HepG2 (cell line): ENCODE measurements around the gene CDH23. TPM values are rescaled to one million over a fixed set of nuclear protein-coding genes. Genes with fewer than 3 reads are reported as not detected.

Source experiments
- BATF2 ChIP-seq: sonication (generic); formaldehyde crosslinking; IDR thresholded peaks from 2 replicates; pipeline ENCODE4 v1.8.0; 2022; ENCODE audit warnings: mild to moderate bottlenecking, missing genetic modification reagents, moderate library complexity
- CENPX ChIP-seq: sonication (generic); formaldehyde crosslinking; IDR thresholded peaks from 2 replicates; pipeline ENCODE4 v1.9.0; 2021; ENCODE audit warnings: mild to moderate bottlenecking, missing genetic modification reagents, moderate library complexity
- FOXA3 ChIP-seq: IDR thresholded peaks from 2 replicates; pipeline ENCODE4 v1.6.1; 2016; ENCODE audit warnings: missing genetic modification reagents, missing compliant biosample characterization
- GMEB2 ChIP-seq: IDR thresholded peaks from 2 replicates; pipeline ENCODE4 v1.6.1; 2016; ENCODE audit warnings: missing biosample characterization, missing genetic modification reagents, low read depth
- HDAC1 ChIP-seq: sonication (generic); formaldehyde crosslinking; IDR thresholded peaks from 2 replicates; pipeline ENCODE4 v1.5.1; 2020; ENCODE audit warnings: mild to moderate bottlenecking, missing genetic modification reagents
- HES4 ChIP-seq: sonication (generic); formaldehyde crosslinking; IDR thresholded peaks from 2 replicates; pipeline ENCODE4 v1.9.0; 2021; ENCODE audit warnings: mild to moderate bottlenecking, missing genetic modification reagents, borderline replicate concordance
- KDM4B ChIP-seq: sonication (generic); formaldehyde crosslinking; IDR thresholded peaks from 2 replicates; pipeline ENCODE4 v1.4.0; 2020; ENCODE audit warnings: missing genetic modification reagents
- MAFK ChIP-seq, 2 experiments: IDR thresholded peaks in 1 of 2; conservative IDR thresholded peaks in 1 of 2; 2 replicates each; pipeline ENCODE4 v1.6.1; 2011; ENCODE audit warnings: improper control_type of control experiment in 2 of 2, low read length in 2 of 2
- NFRKB ChIP-seq: fragments of 450-650 bp; IDR thresholded peaks from 2 replicates; pipeline ENCODE4 v1.6.1; 2017
- RAD21 ChIP-seq: fragments of 450-650 bp; formaldehyde crosslinking; IDR thresholded peaks from 2 replicates; pipeline ENCODE4 v1.5.0; 2020; ENCODE audit warnings: mild to moderate bottlenecking
- RAD51 ChIP-seq: fragments of 450-650 bp; IDR thresholded peaks from 2 replicates; pipeline ENCODE4 v1.6.1; 2016; ENCODE audit warnings: borderline replicate concordance
- ZNF136 ChIP-seq: sonication (generic); formaldehyde crosslinking; IDR thresholded peaks from 2 replicates; pipeline ENCODE4 v1.8.1; 2022; ENCODE audit warnings: low read depth, mild to moderate bottlenecking, moderate library complexity, missing genetic modification reagents
- ZNF138 ChIP-seq: sonication (generic); formaldehyde crosslinking; IDR thresholded peaks from 2 replicates; pipeline ENCODE4 v1.5.0; 2020; ENCODE audit warnings: mild to moderate bottlenecking, low read depth, missing genetic modification reagents
- ZNF362 ChIP-seq: sonication (generic); formaldehyde crosslinking; IDR thresholded peaks from 2 replicates; pipeline ENCODE4 v1.4.0; 2020; ENCODE audit warnings: missing genetic modification reagents, mild to moderate bottlenecking, borderline replicate concordance
- ZNF460 ChIP-seq: sonication (generic); formaldehyde crosslinking; IDR thresholded peaks from 2 replicates; pipeline ENCODE4 v1.5.1; 2020; ENCODE audit warnings: missing genetic modification reagents, mild to moderate bottlenecking, borderline replicate concordance
- ZNF691 ChIP-seq: sonication (generic); formaldehyde crosslinking; IDR thresholded peaks from 2 replicates; pipeline ENCODE4 v1.4.0; 2020; ENCODE audit warnings: missing genetic modification reagents, low read depth, mild to moderate bottlenecking, borderline replicate concordance
- ZNF713 ChIP-seq: sonication (generic); formaldehyde crosslinking; IDR thresholded peaks from 2 replicates; pipeline ENCODE4 v1.4.0; 2020; ENCODE audit warnings: mild to moderate bottlenecking, missing genetic modification reagents
- ZNF768 ChIP-seq: sonication (generic); formaldehyde crosslinking; IDR thresholded peaks from 2 replicates; pipeline ENCODE4 v1.4.0; 2020; ENCODE audit warnings: missing genetic modification reagents
- polyA plus RNA-seq, 8 experiments: library from polyadenylated mRNA; depleted of rRNA in 3 of 8; stranded (reverse) in 7 of 8; unstranded in 1 of 8; fragments of >200 nt; fragmentation: Illumina TruSeq in 4 of 8; extraction: Trizol in 4 of 8; gene quantifications; 2 replicates each; pipeline versions ENCODE4 v1.2.1 to v1.2.3, GENCODE V29; 2011 to 2016; ENCODE audit warnings: low read depth in 4 of 8, missing spikeins in 1 of 8, mixed read lengths in 1 of 8; ENCODE audit not compliant: insufficient read depth in 1 of 8
- total RNA-seq, 5 experiments: library from RNA; depleted of rRNA; stranded (reverse); fragments of >200 nt; fragmentation: Illumina TruSeq; extraction: Trizol; gene quantifications; 2 replicates each; pipeline ENCODE4 v1.2.3, GENCODE V29; 2016; ENCODE audit warnings: low read depth in 1 of 5
- TF ChIP-seq, protein P1 (sequence below): sonication (generic); formaldehyde crosslinking; IDR thresholded peaks from 2 replicates; pipeline ENCODE4 v1.9.0; 2021; ENCODE audit warnings: missing genetic modification reagents, borderline replicate concordance
- TF ChIP-seq, protein P2 (sequence below): sonication (generic); formaldehyde crosslinking; IDR thresholded peaks from 2 replicates; pipeline ENCODE4 v1.4.0; 2020; ENCODE audit warnings: mild to moderate bottlenecking, missing genetic modification reagents
- TF ChIP-seq, protein P3 (sequence below): sonication (generic); formaldehyde crosslinking; IDR thresholded peaks from 2 replicates; pipeline ENCODE4 v1.4.0; 2020; ENCODE audit warnings: mild to moderate bottlenecking, low read depth, missing genetic modification reagents

The CDH23 gene
- total and polyA plus RNA-seq, 2 of the 13 experiments (the other 11 are each of a cell fraction or from before 2014, with no cell fraction given) = 0.13 TPM; not detected in 1

DNA sequence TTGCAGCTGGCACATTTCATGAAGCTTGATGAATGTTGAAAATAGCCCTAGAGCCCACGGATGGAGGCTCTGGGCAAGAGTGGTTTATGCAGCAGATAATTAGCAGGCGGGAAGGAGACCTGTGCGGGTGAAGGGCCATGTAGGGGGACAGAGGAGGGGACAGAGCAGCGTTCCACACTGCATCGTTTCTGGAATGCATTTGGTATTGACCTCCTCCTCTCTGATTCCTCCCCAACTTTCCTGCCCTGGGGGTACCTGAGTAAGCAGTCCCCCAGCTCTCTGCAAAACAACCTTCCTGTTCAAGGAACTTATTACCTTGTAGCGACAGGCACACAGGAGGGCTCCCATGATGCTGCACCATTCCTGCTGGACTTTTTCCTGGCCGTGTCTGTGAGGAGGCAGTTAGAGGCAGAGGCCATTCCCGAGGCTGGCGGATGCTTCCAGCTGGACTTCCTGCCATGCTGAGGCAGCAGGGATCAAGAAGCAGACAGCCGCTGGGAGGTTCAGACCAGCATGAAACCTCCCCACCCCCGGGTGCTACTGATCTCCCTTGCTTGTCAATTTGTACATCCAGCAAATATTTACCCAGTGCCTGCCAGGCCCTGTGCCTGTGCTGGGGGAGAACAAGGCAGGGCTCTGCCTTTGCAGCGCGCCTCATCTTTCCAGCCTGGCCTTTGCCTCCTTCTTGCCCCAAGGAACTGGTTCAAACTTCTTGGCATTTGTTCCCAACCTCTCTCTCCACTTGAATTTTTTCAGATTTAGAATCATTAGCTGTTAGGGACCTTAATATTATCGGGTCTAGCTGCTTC lies 48.9 kb upstream of the CDH23 start (continued):
- TF ChIP-seq ZNF691 (CRISPR knock-in tag) (peak; percentile 80; the same call in 1 of the 2 replicates), HDAC1 (peak; percentile 80), ZNF362 (peak; percentile 37; the same call in 1 of the 2 replicates), RAD21 (CRISPR knock-in tag) (0 out of 2 replicates have a peak, but pooled peaks have one; percentile 23), HES4 (CRISPR knock-in tag) (no peak), KDM4B (CRISPR knock-in tag) (peak; percentile 82; the same call in 1 of the 2 replicates), RAD51 (no peak), FOXA3 (CRISPR knock-in tag) (peak; percentile 92), ZNF460 (CRISPR knock-in tag) (no peak), CENPX (CRISPR knock-in tag) (no peak), ZNF713 (CRISPR knock-in tag) (peak; percentile 80; the same call in 1 of the 2 replicates), ZNF136 (CRISPR knock-in tag) (no peak), BATF2 (no peak), ZNF768 (CRISPR knock-in tag) (no peak; the same call in 1 of the 2 replicates), NFRKB (no peak), MAFK (conservative IDR thresholded peaks at IDR 0.05 in 1 of 2, IDR thresholded peaks at IDR 0.05 in 1 of 2; ENCODE audit: low read length in 2 of 2) (peak; percentile 49 to 59), ZNF138 (CRISPR knock-in tag) (0 out of 2 replicates have a peak, but pooled peaks have one; percentile 9), GMEB2 (no peak)
- TF ChIP-seq, protein P1, sequence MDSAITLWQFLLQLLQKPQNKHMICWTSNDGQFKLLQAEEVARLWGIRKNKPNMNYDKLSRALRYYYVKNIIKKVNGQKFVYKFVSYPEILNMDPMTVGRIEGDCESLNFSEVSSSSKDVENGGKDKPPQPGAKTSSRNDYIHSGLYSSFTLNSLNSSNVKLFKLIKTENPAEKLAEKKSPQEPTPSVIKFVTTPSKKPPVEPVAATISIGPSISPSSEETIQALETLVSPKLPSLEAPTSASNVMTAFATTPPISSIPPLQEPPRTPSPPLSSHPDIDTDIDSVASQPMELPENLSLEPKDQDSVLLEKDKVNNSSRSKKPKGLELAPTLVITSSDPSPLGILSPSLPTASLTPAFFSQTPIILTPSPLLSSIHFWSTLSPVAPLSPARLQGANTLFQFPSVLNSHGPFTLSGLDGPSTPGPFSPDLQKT (CRISPR knock-in tag) = no peak
- TF ChIP-seq, protein P2, sequence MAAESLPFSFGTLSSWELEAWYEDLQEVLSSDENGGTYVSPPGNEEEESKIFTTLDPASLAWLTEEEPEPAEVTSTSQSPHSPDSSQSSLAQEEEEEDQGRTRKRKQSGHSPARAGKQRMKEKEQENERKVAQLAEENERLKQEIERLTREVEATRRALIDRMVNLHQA (CRISPR knock-in tag) = no peak
- TF ChIP-seq, protein P3, sequence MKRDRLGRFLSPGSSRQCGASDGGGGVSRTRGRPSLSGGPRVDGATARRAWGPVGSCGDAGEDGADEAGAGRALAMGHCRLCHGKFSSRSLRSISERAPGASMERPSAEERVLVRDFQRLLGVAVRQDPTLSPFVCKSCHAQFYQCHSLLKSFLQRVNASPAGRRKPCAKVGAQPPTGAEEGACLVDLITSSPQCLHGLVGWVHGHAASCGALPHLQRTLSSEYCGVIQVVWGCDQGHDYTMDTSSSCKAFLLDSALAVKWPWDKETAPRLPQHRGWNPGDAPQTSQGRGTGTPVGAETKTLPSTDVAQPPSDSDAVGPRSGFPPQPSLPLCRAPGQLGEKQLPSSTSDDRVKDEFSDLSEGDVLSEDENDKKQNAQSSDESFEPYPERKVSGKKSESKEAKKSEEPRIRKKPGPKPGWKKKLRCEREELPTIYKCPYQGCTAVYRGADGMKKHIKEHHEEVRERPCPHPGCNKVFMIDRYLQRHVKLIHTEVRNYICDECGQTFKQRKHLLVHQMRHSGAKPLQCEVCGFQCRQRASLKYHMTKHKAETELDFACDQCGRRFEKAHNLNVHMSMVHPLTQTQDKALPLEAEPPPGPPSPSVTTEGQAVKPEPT (CRISPR knock-in tag) = 0 out of 2 replicates have a peak, but pooled peaks have one; percentile 19
